Aorta (tissue), 5 donors: Measurements from ENCODE around the gene TEC. TPM values are rescaled to one million over a fixed set of nuclear protein-coding genes. Genes with fewer than 3 reads are reported as not detected.

Source experiments
- ATAC-seq: fragments of 200-7000 bp; cut with Tn5 transposase; one replicate; pipeline ENCODE4 v1.9.1; 2022; ENCODE audit warnings: moderate library complexity; ENCODE audit not compliant: low FRiP score
- DNase-seq, 2 donors: peaks; one replicate each; pipeline ENCODE4 v3.0.0-alpha.2; 2020
- H3K27ac ChIP-seq, 2 donors: one replicate each; pipeline ENCODE4 v1.5.1; 2013; ENCODE audit warnings: low read length in 2 of 2, mild to moderate bottlenecking in 2 of 2, moderate library complexity in 2 of 2, control low read depth in 1 of 2, inconsistent platforms in 1 of 2, low read depth in 1 of 2
- H3K27me3 ChIP-seq, 2 donors: one replicate each; pipeline ENCODE4 v1.6.1; 2013; ENCODE audit warnings: control low read depth in 1 of 2, low read length in 1 of 2, mild to moderate bottlenecking in 1 of 2, moderate library complexity in 1 of 2; ENCODE audit not compliant: insufficient read depth in 2 of 2, control insufficient read depth in 1 of 2
- H3K36me3 ChIP-seq, 2 donors: one replicate each; pipeline ENCODE4 v1.6.1; 2013; ENCODE audit warnings: control low read depth in 1 of 2, low read length in 1 of 2, mild to moderate bottlenecking in 1 of 2; ENCODE audit not compliant: insufficient read depth in 2 of 2, control insufficient read depth in 1 of 2
- H3K4me1 ChIP-seq, 2 donors: one replicate each; pipeline ENCODE4 v1.6.1; 2013; ENCODE audit warnings: low read length in 2 of 2, control low read depth in 1 of 2, mild to moderate bottlenecking in 1 of 2, moderate library complexity in 1 of 2; ENCODE audit not compliant: insufficient read depth in 2 of 2, control insufficient read depth in 1 of 2
- H3K4me3 ChIP-seq, 2 donors: one replicate each; pipeline ENCODE4 v1.5.1; 2013; ENCODE audit warnings: low read length in 2 of 2, control low read depth in 1 of 2, mild to moderate bottlenecking in 1 of 2
- H3K9me3 ChIP-seq: one replicate; pipeline ENCODE4 v1.6.1; 2013; ENCODE audit warnings: mild to moderate bottlenecking, low read length; ENCODE audit not compliant: control insufficient read depth
- WGBS, 2 donors: extraction: QIAGEN DNeasy Blood & Tissue Kit; methylation state at CpG; one replicate each; pipeline ENCODE4 v1.1.7; 2013; 5-methylcytosine and 5-hydroxymethylcytosine counted together
- intact Hi-C, 2 donors: fragments of 100-400 bp; cut with DNase I; formaldehyde crosslinking; loops; one replicate each; pipeline versions ENCODE4 v1.14.2 to v1.15.0; 2022
- polyA plus RNA-seq, 2 donors: library from polyadenylated mRNA; stranded (reverse); fragments of 200-250 nt; gene quantifications; one replicate each; pipeline ENCODE4 v1.2.3, GENCODE V29; 2013
- total RNA-seq, 2 donors: library from RNA; stranded (reverse); fragmentation: NEBNext Ultra II Directional; extraction: Animal tissue kit (Norgen Biotek cat#: 25700); gene quantifications; one replicate each; pipeline ENCODE4 v1.2.1, GENCODE V29; 2021
- donor health status: healthy with polysubstance abuse.
- donor health status: Bipolar disorder and iron deficiency.
- donor health status: DM: no; HTN: no; CAD: no.
- donor health status: DM: no; HTN: no; CAD: no.
- donor health status: DM: yes; HTN: yes; CAD: no.

TEC gene
- total and polyA plus RNA-seq, 4 donors = 2.2 to 9.3 (median 4.0) TPM

DNA sequence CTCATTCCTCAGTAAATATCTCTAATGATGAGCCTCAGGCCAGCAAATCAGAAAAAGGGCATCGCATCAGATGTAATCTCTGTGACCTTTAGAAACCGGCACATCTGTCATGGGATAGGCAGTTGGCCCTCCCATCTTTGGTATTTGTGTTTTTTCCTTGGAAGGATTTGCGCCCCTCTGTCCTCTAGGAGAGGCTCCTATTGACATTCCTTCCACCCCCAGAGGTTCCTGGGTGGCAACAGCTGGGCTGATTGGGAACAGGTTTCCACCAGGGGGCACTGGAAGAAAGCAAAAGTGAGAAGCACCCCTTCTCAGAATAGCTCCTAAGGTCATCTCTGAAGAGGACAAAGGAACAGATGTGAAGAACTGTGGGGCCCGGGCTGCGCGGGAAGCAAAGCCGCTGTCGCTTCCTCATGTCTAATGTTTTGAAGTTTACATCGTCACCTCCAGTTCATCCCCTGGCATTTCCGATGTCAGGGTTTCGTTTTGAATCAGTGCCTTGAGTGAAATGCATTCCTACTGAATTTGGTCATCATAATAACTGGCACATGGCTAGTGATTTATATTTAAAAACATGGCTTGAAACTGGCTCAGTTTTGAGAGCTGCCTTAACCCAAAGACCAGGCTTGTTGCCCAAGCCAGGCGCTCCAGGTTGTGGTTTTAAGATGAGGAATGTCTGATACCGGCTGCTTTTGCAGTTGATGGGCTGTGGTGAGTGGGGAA is 141.8 kb downstream of the TEC start:
- WGBS, 2 donors = 10 to 13% methylated on average over 13 of the region's 13 CpGs
- H3K27me3 ChIP-seq = no peaks in the 10 kb centered on the region
- H3K4me3 ChIP-seq = peak overlapping the region in 1 of 2 donors; percentile 21
- peak overlapping the region in 1 of 2 donors; percentile 69 for H3K27ac ChIP-seq
- DNase-seq (peak; percentile 68 to 76), ATAC-seq (peak; percentile 56)
- intact Hi-C loops = no loop called here
- no peaks in the 10 kb centered on the region for H3K36me3 ChIP-seq
- H3K9me3 ChIP-seq = no peaks in the 10 kb centered on the region
- no peaks in the 10 kb centered on the region for H3K4me1 ChIP-seq

DNA sequence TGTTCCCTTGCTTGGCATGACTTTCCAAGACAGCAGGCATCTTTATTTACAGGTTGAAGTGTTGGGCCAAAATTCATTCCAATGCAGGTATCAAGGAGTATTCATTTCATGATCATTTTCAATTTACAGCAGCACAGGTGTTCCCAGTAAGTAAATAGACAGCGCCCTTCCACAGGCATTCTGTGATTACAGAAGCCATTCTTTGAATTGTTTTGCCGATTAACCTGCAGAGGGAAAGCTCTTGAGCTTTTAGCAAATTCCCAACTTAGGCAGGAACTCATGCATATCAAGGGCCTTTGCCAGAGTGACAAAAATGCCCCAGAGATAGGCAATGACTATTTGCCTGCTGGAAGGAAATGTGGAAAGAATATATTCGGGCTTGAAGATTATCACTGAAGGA is 142.4 kb downstream of the TEC start:
- DNase-seq (no peak), ATAC-seq (no peak)
- Histone ChIP-seq H3K9me3 (no peaks in the 10 kb centered on the region), H3K27ac (peak overlapping the region in 1 of 2 donors; percentile 69), H3K4me3 (no peak overlapping the region), H3K4me1 (no peaks in the 10 kb centered on the region), H3K27me3 (no peaks in the 10 kb centered on the region), H3K36me3 (no peaks in the 10 kb centered on the region)
- WGBS, 2 donors = 34 to 38% methylated on average over 3 of the region's 3 CpGs
- intact Hi-C loops = no loop called here

DNA sequence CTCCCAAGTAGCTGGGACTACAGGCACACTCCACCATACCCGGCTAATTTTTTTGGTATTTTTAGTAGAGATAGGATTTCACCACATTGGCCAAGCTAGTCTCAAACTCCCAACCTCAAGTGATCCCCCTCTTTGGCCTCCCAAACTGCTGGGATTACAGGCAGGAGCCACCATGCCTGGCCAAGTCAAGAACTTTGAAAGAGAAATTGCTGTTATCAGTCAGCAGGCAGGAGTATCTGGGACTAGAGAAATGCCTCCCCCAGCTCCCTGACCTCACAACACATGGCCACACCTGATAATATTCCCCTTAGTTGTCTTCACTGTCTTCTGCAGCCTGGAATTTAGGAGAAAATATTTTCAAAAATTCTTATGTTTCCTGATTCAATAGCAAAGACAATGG is 143.0 kb downstream of the TEC start:
- no peak for ATAC-seq
- no peak overlapping the region for H3K4me3 ChIP-seq
- no peaks in the 10 kb centered on the region for H3K36me3 ChIP-seq
- 92 to 100% methylated on average over 1 of the region's 1 CpG for WGBS, 2 donors
- DNase-seq = no peak
- H3K9me3 ChIP-seq = no peaks in the 10 kb centered on the region
- intact Hi-C loops = no loop called here
- H3K27me3 ChIP-seq = no peaks in the 10 kb centered on the region
- H3K4me1 ChIP-seq = no peaks in the 10 kb centered on the region
- no peak overlapping the region for H3K27ac ChIP-seq

DNA sequence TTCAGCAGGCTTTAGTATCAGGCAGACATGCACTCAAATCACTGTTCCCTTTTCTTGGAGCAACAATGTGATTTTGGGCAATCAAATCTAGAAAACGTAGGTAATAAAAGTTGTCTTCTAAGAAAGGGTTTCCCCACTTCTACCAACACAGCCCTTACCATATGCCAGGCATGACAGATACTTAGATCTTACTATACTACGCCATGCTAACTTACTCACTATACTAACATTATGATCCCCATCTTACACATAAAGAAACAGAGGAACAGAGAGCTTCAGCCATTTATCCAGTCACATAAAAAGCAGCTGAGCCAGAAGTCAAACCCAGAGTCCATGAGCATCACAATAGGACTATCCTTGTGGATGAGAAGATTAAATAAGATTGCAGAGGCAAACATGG is 144.8 kb downstream of the TEC start:
- intact Hi-C loops = no loop called here
- H3K4me1 ChIP-seq = no peaks in the 10 kb centered on the region
- no peaks in the 10 kb centered on the region for H3K27me3 ChIP-seq
- H3K4me3 ChIP-seq = no peak overlapping the region
- WGBS, 2 donors = 70 to 75% methylated on average over 2 of the region's 2 CpGs
- ATAC-seq (no peak), DNase-seq (no peak)
- no peaks in the 10 kb centered on the region for H3K9me3 ChIP-seq
- H3K27ac ChIP-seq = no peak overlapping the region
- no peaks in the 10 kb centered on the region for H3K36me3 ChIP-seq

DNA sequence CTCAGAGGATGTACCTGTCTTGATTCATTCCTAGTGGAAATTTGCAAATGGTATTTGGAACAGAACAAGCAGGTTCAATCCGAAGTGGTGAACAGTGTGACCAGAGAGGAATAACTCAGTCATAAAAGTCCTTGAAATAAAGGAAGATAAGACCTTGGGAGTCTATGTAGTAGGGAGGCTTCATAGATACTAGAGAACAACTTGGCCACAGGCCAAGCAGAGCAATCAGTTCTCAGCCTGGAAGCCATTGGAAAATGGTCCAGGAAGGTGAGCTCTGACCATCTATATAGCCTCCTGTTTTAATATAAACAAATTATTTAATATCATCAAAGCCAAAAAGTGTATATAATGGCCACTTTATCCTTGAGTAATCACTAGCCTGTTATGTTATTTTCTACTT is 146.9 kb downstream of the TEC start:
- Histone ChIP-seq H3K4me3 (no peak overlapping the region), H3K36me3 (no peaks in the 10 kb centered on the region), H3K9me3 (no peaks in the 10 kb centered on the region), H3K27ac (no peak overlapping the region), H3K27me3 (no peaks in the 10 kb centered on the region), H3K4me1 (no peaks in the 10 kb centered on the region)
- intact Hi-C loops = no loop called here
- no peak for DNase-seq
- no peak for ATAC-seq
- WGBS, 2 donors = 81 to 84% methylated on average over 1 of the region's 1 CpG

DNA sequence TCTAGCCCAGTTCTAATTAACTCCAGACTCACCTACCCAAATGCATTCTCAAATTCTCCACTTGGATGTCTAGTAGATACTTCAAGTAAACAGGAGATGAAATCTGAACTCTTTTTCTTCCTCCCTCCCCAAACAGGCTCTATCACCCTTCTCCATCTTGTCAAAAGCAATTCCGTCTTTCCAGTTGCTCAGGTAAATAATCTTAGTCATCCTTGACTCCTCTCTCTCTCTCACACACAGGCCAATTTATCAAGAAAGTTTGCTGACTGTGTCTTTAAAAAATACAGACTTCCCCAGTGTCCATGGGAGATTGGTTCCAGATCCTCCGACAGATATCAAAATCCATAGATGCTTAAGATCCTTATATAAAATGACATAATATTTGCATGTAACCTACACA is 148.5 kb downstream of the TEC start:
- intact Hi-C loops = no loop called here
- H3K27ac ChIP-seq = no peak overlapping the region
- H3K27me3 ChIP-seq = no peaks in the 10 kb centered on the region
- no peaks in the 10 kb centered on the region for H3K9me3 ChIP-seq
- no peak overlapping the region for H3K4me3 ChIP-seq
- 82 to 91% methylated on average over 2 of the region's 2 CpGs for WGBS, 2 donors
- DNase-seq (no peak), ATAC-seq (no peak)
- no peaks in the 10 kb centered on the region for H3K36me3 ChIP-seq
- H3K4me1 ChIP-seq = no peaks in the 10 kb centered on the region

DNA sequence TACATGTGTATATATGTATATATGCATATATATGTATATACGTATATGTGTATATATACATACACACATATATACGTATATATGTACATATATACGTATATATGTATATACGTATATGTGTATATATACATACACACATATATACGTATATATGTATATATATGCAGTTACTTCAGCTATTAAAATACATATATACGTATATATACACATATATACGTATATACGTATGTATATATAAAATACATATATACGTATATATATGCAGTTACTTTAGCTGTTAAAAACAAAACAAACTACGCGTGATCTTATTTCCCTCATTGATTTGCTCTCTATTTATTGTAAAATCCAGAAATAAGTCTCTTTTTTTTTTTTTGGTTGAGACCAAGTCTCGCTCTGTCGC is 149.5 kb downstream of the TEC start:
- Histone ChIP-seq H3K4me1 (no peaks in the 10 kb centered on the region), H3K4me3 (no peak overlapping the region), H3K36me3 (no peaks in the 10 kb centered on the region), H3K9me3 (no peaks in the 10 kb centered on the region), H3K27me3 (no peaks in the 10 kb centered on the region), H3K27ac (no peak overlapping the region)
- DNase-seq (no peak), ATAC-seq (no peak)
- 86 to 89% methylated on average over 13 of the region's 13 CpGs for WGBS, 2 donors
- intact Hi-C loops = no loop called here

DNA sequence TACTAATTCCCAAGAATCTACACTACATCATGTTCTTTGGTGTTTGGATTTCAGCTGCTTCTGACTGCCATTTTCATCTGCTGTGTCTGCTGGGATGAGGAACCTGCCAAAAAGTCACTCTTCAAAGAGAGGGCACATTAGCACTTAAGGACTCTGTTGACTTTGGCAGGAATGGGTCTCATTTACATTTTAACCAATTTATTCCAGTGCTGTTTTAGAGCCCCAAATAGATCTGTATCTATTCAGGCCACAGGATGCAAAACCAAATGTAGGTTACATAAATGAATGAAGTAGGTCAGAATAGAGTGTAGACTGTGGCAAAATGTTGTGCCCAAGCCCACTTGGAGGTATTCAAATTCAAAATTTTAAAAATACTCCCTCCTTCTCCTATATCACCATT is 150.0 kb downstream of the TEC start:
- ATAC-seq (no peak), DNase-seq (no peak)
- no peaks in the 10 kb centered on the region for H3K4me1 ChIP-seq
- H3K4me3 ChIP-seq = no peak overlapping the region
- intact Hi-C loops = no loop called here
- no peaks in the 10 kb centered on the region for H3K36me3 ChIP-seq
- H3K27ac ChIP-seq = no peak overlapping the region
- H3K9me3 ChIP-seq = no peaks in the 10 kb centered on the region
- no peaks in the 10 kb centered on the region for H3K27me3 ChIP-seq

DNA sequence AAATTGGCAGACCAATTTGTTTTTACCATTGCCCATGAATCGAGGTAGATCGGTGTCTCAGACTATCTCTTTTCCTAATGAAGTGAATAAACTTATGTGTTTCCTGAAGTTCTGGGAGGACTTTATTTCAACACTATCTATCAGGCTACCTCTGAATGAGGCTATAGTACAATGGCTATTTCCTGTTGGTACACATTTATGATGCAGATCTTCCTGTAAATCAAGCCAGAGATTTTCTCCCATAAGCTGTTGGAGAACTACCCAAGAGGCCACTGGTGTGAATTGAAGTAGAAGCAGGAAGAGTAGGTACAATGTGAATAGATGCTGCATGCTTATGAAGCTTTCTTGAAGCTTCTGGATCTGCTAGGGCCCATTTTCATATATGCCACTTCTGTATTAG is 151.6 kb downstream of the TEC start:
- 87 to 95% methylated on average over 2 of the region's 2 CpGs for WGBS, 2 donors
- Histone ChIP-seq H3K4me3 (no peak overlapping the region), H3K27ac (no peak overlapping the region), H3K9me3 (no peaks in the 10 kb centered on the region), H3K36me3 (no peaks in the 10 kb centered on the region), H3K27me3 (no peaks in the 10 kb centered on the region), H3K4me1 (no peaks in the 10 kb centered on the region)
- ATAC-seq = no peak
- intact Hi-C loops = no loop called here
- no peak for DNase-seq
